ENCODE measurements around the gene TBC1D2. TPM values are rescaled to one million over a fixed set of nuclear protein-coding genes. Genes with fewer than 3 reads are reported as not detected.

Gene TBC1D2
- total and polyA plus RNA-seq, 2 of the 13 experiments (the other 11 are each of a cell fraction or from before 2014, with no cell fraction given), result 2.0 to 2.8 TPM

DNA sequence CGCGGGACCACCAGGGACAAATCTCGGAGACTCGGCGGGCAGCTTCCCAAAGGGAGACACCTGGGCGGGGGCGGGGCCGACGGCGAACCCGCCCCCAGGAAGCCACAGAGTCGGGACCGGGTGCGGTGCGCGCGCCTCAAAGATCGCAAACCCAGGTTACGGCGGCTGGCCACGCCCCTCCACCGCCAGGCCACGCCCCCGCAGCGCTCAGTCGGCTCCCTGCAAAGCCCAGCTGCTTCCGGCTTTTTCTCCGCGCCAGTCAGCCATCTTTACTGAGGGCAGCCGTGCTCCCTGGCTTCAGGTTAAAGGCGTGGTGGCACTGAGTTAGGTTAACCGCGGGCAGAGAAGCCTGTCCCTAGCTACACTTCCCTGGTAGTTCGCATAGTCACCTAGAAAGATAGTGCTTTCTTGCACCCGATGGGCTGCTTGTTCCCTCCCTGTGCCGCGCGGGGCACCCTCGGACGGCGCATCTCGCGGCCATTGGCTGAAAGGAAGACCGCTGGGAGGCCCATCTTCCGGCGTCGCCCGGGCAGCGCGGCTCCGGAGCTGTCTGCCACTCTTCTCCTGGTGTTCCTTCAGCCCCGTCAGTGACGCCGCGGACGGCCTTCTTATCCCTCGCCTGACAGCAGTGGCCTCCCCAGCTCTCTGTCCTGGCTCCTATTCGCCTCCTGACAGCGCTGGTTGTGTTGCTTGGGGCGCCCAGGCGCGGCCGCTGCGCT is at the start of gene TBC1D2 (continued):
- TF ChIP-seq, protein P1, sequence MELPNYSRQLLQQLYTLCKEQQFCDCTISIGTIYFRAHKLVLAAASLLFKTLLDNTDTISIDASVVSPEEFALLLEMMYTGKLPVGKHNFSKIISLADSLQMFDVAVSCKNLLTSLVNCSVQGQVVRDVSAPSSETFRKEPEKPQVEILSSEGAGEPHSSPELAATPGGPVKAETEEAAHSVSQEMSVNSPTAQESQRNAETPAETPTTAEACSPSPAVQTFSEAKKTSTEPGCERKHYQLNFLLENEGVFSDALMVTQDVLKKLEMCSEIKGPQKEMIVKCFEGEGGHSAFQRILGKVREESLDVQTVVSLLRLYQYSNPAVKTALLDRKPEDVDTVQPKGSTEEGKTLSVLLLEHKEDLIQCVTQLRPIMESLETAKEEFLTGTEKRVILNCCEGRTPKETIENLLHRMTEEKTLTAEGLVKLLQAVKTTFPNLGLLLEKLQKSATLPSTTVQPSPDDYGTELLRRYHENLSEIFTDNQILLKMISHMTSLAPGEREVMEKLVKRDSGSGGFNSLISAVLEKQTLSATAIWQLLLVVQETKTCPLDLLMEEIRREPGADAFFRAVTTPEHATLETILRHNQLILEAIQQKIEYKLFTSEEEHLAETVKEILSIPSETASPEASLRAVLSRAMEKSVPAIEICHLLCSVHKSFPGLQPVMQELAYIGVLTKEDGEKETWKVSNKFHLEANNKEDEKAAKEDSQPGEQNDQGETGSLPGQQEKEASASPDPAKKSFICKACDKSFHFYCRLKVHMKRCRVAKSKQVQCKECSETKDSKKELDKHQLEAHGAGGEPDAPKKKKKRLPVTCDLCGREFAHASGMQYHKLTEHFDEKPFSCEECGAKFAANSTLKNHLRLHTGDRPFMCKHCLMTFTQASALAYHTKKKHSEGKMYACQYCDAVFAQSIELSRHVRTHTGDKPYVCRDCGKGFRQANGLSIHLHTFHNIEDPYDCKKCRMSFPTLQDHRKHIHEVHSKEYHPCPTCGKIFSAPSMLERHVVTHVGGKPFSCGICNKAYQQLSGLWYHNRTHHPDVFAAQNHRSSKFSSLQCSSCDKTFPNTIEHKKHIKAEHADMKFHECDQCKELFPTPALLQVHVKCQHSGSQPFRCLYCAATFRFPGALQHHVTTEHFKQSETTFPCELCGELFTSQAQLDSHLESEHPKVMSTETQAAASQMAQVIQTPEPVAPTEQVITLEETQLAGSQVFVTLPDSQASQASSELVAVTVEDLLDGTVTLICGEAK (IDR thresholded peaks at IDR 0.05), result no peak
- TF ChIP-seq, protein P1 (CRISPR knock-in tag; IDR thresholded peaks at IDR 0.05), result peak; percentile 61
- TF ChIP-seq, protein P2, sequence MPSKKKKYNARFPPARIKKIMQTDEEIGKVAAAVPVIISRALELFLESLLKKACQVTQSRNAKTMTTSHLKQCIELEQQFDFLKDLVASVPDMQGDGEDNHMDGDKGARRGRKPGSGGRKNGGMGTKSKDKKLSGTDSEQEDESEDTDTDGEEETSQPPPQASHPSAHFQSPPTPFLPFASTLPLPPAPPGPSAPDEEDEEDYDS (CRISPR knock-in tag; IDR thresholded peaks at IDR 0.05), result peak; percentile 51
- peak; percentile 98 for TF ChIP-seq ELF1 (CRISPR knock-in tag; IDR thresholded peaks at IDR 0.05)
- no peak for TF ChIP-seq PAX8 (CRISPR knock-in tag; IDR thresholded peaks at IDR 0.05; ENCODE audit: borderline replicate concordance)
- no peak for TF ChIP-seq MZF1 (CRISPR knock-in tag; IDR thresholded peaks at IDR 0.05; ENCODE audit: borderline replicate concordance)
- no peak for TF ChIP-seq PAF1 (CRISPR knock-in tag; IDR thresholded peaks at IDR 0.05)
- TF ChIP-seq, protein P3, sequence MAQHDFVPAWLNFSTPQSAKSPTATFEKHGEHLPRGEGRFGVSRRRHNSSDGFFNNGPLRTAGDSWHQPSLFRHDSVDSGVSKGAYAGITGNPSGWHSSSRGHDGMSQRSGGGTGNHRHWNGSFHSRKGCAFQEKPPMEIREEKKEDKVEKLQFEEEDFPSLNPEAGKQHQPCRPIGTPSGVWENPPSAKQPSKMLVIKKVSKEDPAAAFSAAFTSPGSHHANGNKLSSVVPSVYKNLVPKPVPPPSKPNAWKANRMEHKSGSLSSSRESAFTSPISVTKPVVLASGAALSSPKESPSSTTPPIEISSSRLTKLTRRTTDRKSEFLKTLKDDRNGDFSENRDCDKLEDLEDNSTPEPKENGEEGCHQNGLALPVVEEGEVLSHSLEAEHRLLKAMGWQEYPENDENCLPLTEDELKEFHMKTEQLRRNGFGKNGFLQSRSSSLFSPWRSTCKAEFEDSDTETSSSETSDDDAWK (CRISPR knock-in tag; IDR thresholded peaks at IDR 0.05), result no peak
- TF ChIP-seq ZSCAN31 (CRISPR knock-in tag; IDR thresholded peaks at IDR 0.05; ENCODE audit: low read depth), result peak; percentile 45; the same call in 1 of the 2 replicates
- peak; percentile 82 for TF ChIP-seq KAT7 (CRISPR knock-in tag; IDR thresholded peaks at IDR 0.05; ENCODE audit: borderline replicate concordance)
- no peak for TF ChIP-seq NFKBIZ (CRISPR knock-in tag; IDR thresholded peaks at IDR 0.05)
- TF ChIP-seq SETDB1 (CRISPR knock-in tag; IDR thresholded peaks at IDR 0.05; ENCODE audit: borderline replicate concordance), result no peak
- peak; percentile 46 for TF ChIP-seq CREM (IDR thresholded peaks at IDR 0.05)
- no peak for TF ChIP-seq CREM (CRISPR knock-in tag; IDR thresholded peaks at IDR 0.05)
- TF ChIP-seq FLYWCH1 (CRISPR knock-in tag; IDR thresholded peaks at IDR 0.05), result no peak
- TF ChIP-seq, protein P4, sequence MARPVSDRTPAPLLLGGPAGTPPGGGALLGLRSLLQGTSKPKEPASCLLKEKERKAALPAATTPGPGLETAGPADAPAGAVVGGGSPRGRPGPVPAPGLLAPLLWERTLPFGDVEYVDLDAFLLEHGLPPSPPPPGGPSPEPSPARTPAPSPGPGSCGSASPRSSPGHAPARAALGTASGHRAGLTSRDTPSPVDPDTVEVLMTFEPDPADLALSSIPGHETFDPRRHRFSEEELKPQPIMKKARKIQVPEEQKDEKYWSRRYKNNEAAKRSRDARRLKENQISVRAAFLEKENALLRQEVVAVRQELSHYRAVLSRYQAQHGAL (CRISPR knock-in tag; IDR thresholded peaks at IDR 0.05; ENCODE audit: not compliant biosample characterization), result peak; percentile 55
- TF ChIP-seq RBAK (CRISPR knock-in tag; IDR thresholded peaks at IDR 0.05), result no peak
- TF ChIP-seq ZFP41 (CRISPR knock-in tag; IDR thresholded peaks at IDR 0.05; ENCODE audit: borderline replicate concordance), result no peak
- TF ChIP-seq RFX5 (IDR thresholded peaks at IDR 0.05; ENCODE audit: low read depth, low read length), result 0 out of 2 replicates have a peak, but pooled peaks have one; percentile 5
- no peak for TF ChIP-seq ZNF550 (CRISPR knock-in tag; IDR thresholded peaks at IDR 0.05; ENCODE audit: borderline replicate concordance)

All from HepG2 (cell line).